HepG2 (cell line): Measurements from ENCODE around the gene SYT11. TPM values are rescaled to one million over a fixed set of nuclear protein-coding genes. Genes with fewer than 3 reads are reported as not detected.
A peak's percentile ranks its signal among the peaks of the same experiment; 100 is the strongest.

Experiments used
- ATAC-seq: fragments of 200-7000 bp; cut with Tn5 transposase; 3 replicates; pipeline ENCODE4 v1.9.1; 2020; ENCODE audit warnings: mild to moderate bottlenecking, moderate library complexity
- BruUV-seq: library from RNA; stranded (reverse); fragments of 400-500 nt; replicated peaks from 2 replicates; lab custom pipeline; 2021; lab: Mats Ljungman, UMichigan
- CTCF ChIA-PET: fragments of 300-600 bp; formaldehyde crosslinking; extraction: SDS; loops from one replicate; lab custom pipeline; 2021; ENCODE audit warnings: low total read pairs, inconsistent platforms, low intra/inter-chr PET ratio; lab: Yijun Ruan, JAX
- POLR2A ChIA-PET: fragments of 350-600 bp; sonication (Branson Sonifier 250); formaldehyde crosslinking; loops from one replicate; lab custom pipeline; 2020; ENCODE audit warnings: antibody characterized with exemption, inconsistent platforms; lab: Yijun Ruan, JAX
- DNase-seq: peaks from one replicate; pipeline ENCODE4 v3.0.0-alpha.2; 2015; ENCODE audit warnings: low spot score
- FAIRE-seq: peaks from 3 replicates; lab custom pipeline; 2011; peaks lifted over from hg19 to GRCh38; lab: Jason Lieb, UNC
- H2AFZ ChIP-seq: one replicate; pipeline ENCODE4 v1.6.1; 2011; ENCODE audit warnings: low read length, inconsistent platforms
- H3K27ac ChIP-seq: fragments of 300-600 bp; 3 replicates; pipeline ENCODE4 v1.8.0; 2011; ENCODE audit warnings: mixed run types, mild to moderate bottlenecking, mixed read lengths, low read length, inconsistent platforms; ENCODE audit not compliant: insufficient read depth; ENCODE audit errors: extremely low read length
- H3K27me3 ChIP-seq, 2 experiments: fragments of 200-600 bp in 1 of 2; 2 replicates in 1 of 2; 3 replicates in 1 of 2; pipeline versions ENCODE4 v1.6.0 to v1.8.0; 2011; ENCODE audit warnings: low read length in 2 of 2, mild to moderate bottlenecking in 2 of 2, moderate library complexity in 2 of 2, inconsistent platforms in 1 of 2; ENCODE audit not compliant: insufficient read depth in 2 of 2, control insufficient read depth in 1 of 2
- H3K36me3 ChIP-seq, 2 experiments: fragments of 200-600 bp in 1 of 2; replicated peaks in 1 of 2; 2 replicates in 1 of 2; 3 replicates in 1 of 2; pipeline versions ENCODE4 v1.5.1 to v1.8.0; 2011; ENCODE audit warnings: low read length in 2 of 2, inconsistent platforms in 1 of 2; ENCODE audit not compliant: insufficient read depth in 2 of 2, control insufficient read depth in 1 of 2
- H3K4me1 ChIP-seq: 2 replicates; pipeline ENCODE4 v1.5.1; 2012; ENCODE audit warnings: low read length, inconsistent platforms; ENCODE audit not compliant: insufficient read depth
- H3K4me2 ChIP-seq: 2 replicates; pipeline ENCODE4 v1.6.0; 2011; ENCODE audit warnings: low read depth, low read length, inconsistent platforms
- H3K4me3 ChIP-seq, 3 experiments: fragments of 200-600 bp in 1 of 3; sonication (generic), shearing (Covaris generic) in 1 of 3; replicated peaks in 1 of 3; 2 replicates each; pipeline ENCODE4 v1.5.1; 2011 to 2016; ENCODE audit warnings: low read length in 3 of 3, inconsistent platforms in 2 of 3, low read depth in 2 of 3, mild to moderate bottlenecking in 2 of 3, control low read depth in 1 of 3, mixed read lengths in 1 of 3; ENCODE audit not compliant: insufficient read depth in 1 of 3
- H3K79me2 ChIP-seq: one replicate; pipeline ENCODE4 v1.6.1; 2011; ENCODE audit warnings: low read length, inconsistent platforms; ENCODE audit not compliant: insufficient read depth
- H3K9ac ChIP-seq: 2 replicates; pipeline ENCODE4 v1.6.0; 2011; ENCODE audit warnings: mild to moderate bottlenecking, low read depth, low read length, inconsistent platforms; ENCODE audit not compliant: insufficient read depth
- H3K9me3 ChIP-seq: 2 replicates; pipeline ENCODE4 v1.5.1; 2012; ENCODE audit warnings: mild to moderate bottlenecking, low read length
- H4K20me1 ChIP-seq: 2 replicates; pipeline ENCODE4 v1.6.0; 2011; ENCODE audit warnings: inconsistent platforms, mild to moderate bottlenecking, low read length, moderate library complexity; ENCODE audit not compliant: insufficient read depth
- EHMT2 ChIP-seq: fragments of 200-600 bp; sonication (generic); IDR thresholded peaks from 2 replicates; pipeline ENCODE4 v1.7.0; 2017; ENCODE audit warnings: antibody characterized with exemption, low read depth, low read length, borderline replicate concordance
- HOXA3 ChIP-seq: sonication (generic); formaldehyde crosslinking; IDR thresholded peaks from 2 replicates; pipeline ENCODE4 v1.5.0; 2020; ENCODE audit warnings: missing genetic modification reagents
- IKZF5 ChIP-seq: IDR thresholded peaks from 2 replicates; pipeline ENCODE4 v1.6.1; 2018; ENCODE audit warnings: missing genetic modification reagents, mild to moderate bottlenecking, missing compliant biosample characterization
- PHF5A ChIP-seq: IDR thresholded peaks from one replicate; pipeline ENCODE4 v1.6.1; 2018; ENCODE audit warnings: low read depth, missing genetic modification reagents; ENCODE audit not compliant: unreplicated experiment
- PHF8 ChIP-seq: sonication (generic); formaldehyde crosslinking; IDR thresholded peaks from 2 replicates; pipeline ENCODE4 v1.5.0; 2020; ENCODE audit warnings: missing genetic modification reagents
- RARG ChIP-seq: sonication (generic); formaldehyde crosslinking; IDR thresholded peaks from 2 replicates; pipeline ENCODE4 v1.4.0; 2020; ENCODE audit warnings: low read depth, mild to moderate bottlenecking, missing genetic modification reagents
- SMC3 ChIP-seq: IDR thresholded peaks from 2 replicates; pipeline ENCODE4 v1.6.1; 2011; ENCODE audit warnings: low read length, improper control_type of control experiment
- STAT5B ChIP-seq: sonication (generic); formaldehyde crosslinking; IDR thresholded peaks from 2 replicates; pipeline ENCODE4 v1.4.0; 2020; ENCODE audit warnings: missing genetic modification reagents
- TARDBP ChIP-seq: sonication (generic); formaldehyde crosslinking; IDR thresholded peaks from 2 replicates; pipeline ENCODE4 v1.8.0; 2022; ENCODE audit warnings: mild to moderate bottlenecking, missing genetic modification reagents
- ZBTB7B ChIP-seq: sonication (generic); formaldehyde crosslinking; IDR thresholded peaks from 2 replicates; pipeline ENCODE4 v1.4.0; 2020; ENCODE audit warnings: missing genetic modification reagents
- ZNF329 ChIP-seq: sonication (generic); formaldehyde crosslinking; IDR thresholded peaks from 2 replicates; pipeline ENCODE4 v1.9.0; 2021; ENCODE audit warnings: low read depth, mild to moderate bottlenecking, missing genetic modification reagents
- ZNF564 ChIP-seq: sonication (generic); formaldehyde crosslinking; IDR thresholded peaks from 2 replicates; pipeline ENCODE4 v1.8.1; 2023; ENCODE audit warnings: mild to moderate bottlenecking, missing genetic modification reagents
- ZNF740 ChIP-seq: sonication (generic); formaldehyde crosslinking; IDR thresholded peaks from 2 replicates; pipeline ENCODE4 v1.4.0; 2020; ENCODE audit warnings: missing genetic modification reagents
- WGBS: methylation state at CpG from one replicate; pipeline ENCODE4 v1.1.6; 2017; ENCODE audit warnings: low lambda C conversion rate; 5-methylcytosine and 5-hydroxymethylcytosine counted together
- in situ Hi-C: cut with HindIII; loops from 2 replicates; pipeline ENCODE4 v1.10.0; 2017; ENCODE audit warnings: low pct_unique_long_range_greater_than_20kb; ENCODE audit not compliant: extremely low pct_ligation_motif_present
- intact Hi-C: fragments of 100-400 bp; cut with micrococcal nuclease; formaldehyde crosslinking; loops from one replicate; pipeline ENCODE4 v1.10.0; 2022; ENCODE audit not compliant: unreplicated experiment
- polyA plus RNA-seq, 8 experiments: library from polyadenylated mRNA; depleted of rRNA in 3 of 8; stranded (reverse) in 7 of 8; unstranded in 1 of 8; fragments of >200 nt; fragmentation: Illumina TruSeq in 4 of 8; extraction: Trizol in 4 of 8; gene quantifications; 2 replicates each; pipeline versions ENCODE4 v1.2.1 to v1.2.3, GENCODE V29; 2011 to 2016; ENCODE audit warnings: low read depth in 4 of 8, missing spikeins in 1 of 8, mixed read lengths in 1 of 8; ENCODE audit not compliant: insufficient read depth in 1 of 8
- total RNA-seq, 5 experiments: library from RNA; depleted of rRNA; stranded (reverse); fragments of >200 nt; fragmentation: Illumina TruSeq; extraction: Trizol; gene quantifications; 2 replicates each; pipeline ENCODE4 v1.2.3, GENCODE V29; 2016; ENCODE audit warnings: low read depth in 1 of 5

Gene SYT11
- total and polyA plus RNA-seq, 2 of the 13 experiments (the other 11 are each of a cell fraction or from before 2014, with no cell fraction given): 0.22 to 0.59 TPM

- peak overlapping the region in 2 of 3 experiments; percentile 34 to 83; a peak in 2 of 6 replicates for H3K4me3 ChIP-seq
- H2AFZ ChIP-seq: no peak overlapping the region
- CTCF ChIA-PET: no interaction called here
- no peaks in the 10 kb centered on the region for H3K9me3 ChIP-seq
- H3K4me1 ChIP-seq: peaks cover 50% of the 10 kb centered on the region
- intact Hi-C loops: no loop called here
- peaks cover 50% of the 10 kb centered on the region for H3K79me2 ChIP-seq
- no peak for TF ChIP-seq ZNF740 (CRISPR knock-in tag)
- TF ChIP-seq EHMT2: no peak
- no peak for TF ChIP-seq HOXA3 (CRISPR knock-in tag)
- TF ChIP-seq PHF8 (CRISPR knock-in tag): no peak
- TF ChIP-seq PHF5A: no peak
- 88% methylated on average over 1 of the region's 1 CpG for WGBS
- H3K9ac ChIP-seq: peak overlapping the region; percentile 16; the same call in 1 of the 2 replicates
- peaks cover 4 to 51% of the 10 kb centered on the region in 2 experiments; a peak in 4 of 5 replicates for H3K36me3 ChIP-seq
- in situ Hi-C loops: loop anchor here (10.0 kb wide), 1 partner anchor 53 kb away; no protein-coding TSS in a partner anchor
- H3K27ac ChIP-seq: no peak overlapping the region
- DNase-seq (no peak), FAIRE-seq (no peak), ATAC-seq (no peak)
- peak overlapping the region; percentile 95 for H3K4me2 ChIP-seq
- POLR2A ChIA-PET: interaction anchor here (0.9 to 3.5 kb wide), 8 partner anchors 8 to 89 kb away, joined by 3 to 28 read pairs (median 6); partner anchors contain the start of genes ARHGEF2 and SSR2
- peaks cover 26% of the 10 kb centered on the region; the same call in 1 of the 2 replicates for H4K20me1 ChIP-seq
- BruUV-seq: no TSS peak
- no peaks in the 10 kb centered on the region; a peak in 1 of 5 replicates for H3K27me3 ChIP-seq
Measured at GRCh38 chr1:155932081-155932480, 72.7 kb downstream of the SYT11 start.

DNA sequence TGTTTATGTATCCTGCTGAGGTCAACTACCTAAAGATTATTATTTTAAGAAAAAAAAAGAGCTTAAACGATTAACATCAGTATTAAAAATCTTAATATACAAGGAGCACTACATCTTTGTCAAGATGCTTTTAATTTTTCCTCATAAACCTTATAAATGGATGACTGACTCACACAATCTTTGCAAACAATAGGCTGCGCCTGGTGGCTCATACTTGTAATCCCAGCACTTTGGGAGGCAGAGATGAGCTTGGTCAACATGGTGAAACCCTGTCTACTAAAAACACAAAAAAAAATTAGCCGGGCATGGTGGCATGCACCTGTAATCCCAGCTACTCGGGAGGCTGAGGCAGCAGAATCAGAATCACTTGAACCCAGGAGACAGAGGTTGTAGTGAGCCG lies 73.1 kb downstream of the SYT11 start:
- H3K4me1 ChIP-seq: peaks cover 50% of the 10 kb centered on the region
- H3K27ac ChIP-seq: no peak overlapping the region
- in situ Hi-C loops (loop anchor here (10.0 kb wide), 1 partner anchor 52 kb away; no protein-coding TSS in a partner anchor), intact Hi-C loops (no loop called here)
- H3K4me2 ChIP-seq: peak overlapping the region; percentile 95
- POLR2A ChIA-PET: interaction anchor here (0.9 to 3.5 kb wide), 7 partner anchors 8 to 88 kb away, joined by 3 to 28 read pairs (median 6); partner anchors contain the start of genes ARHGEF2 and SSR2
- H2AFZ ChIP-seq: no peak overlapping the region
- WGBS: 82% methylated on average over 5 of the region's 5 CpGs
- no peak for FAIRE-seq
- peak overlapping the region; percentile 83 to 98 (median 97); a peak in 4 of 6 replicates for H3K4me3 ChIP-seq
- no peak for ATAC-seq
- peaks cover 50% of the 10 kb centered on the region for H3K79me2 ChIP-seq
- DNase-seq: no peak
- H4K20me1 ChIP-seq: peaks cover 26% of the 10 kb centered on the region; the same call in 1 of the 2 replicates
- no peaks in the 10 kb centered on the region; a peak in 1 of 5 replicates for H3K27me3 ChIP-seq
- H3K9ac ChIP-seq: 0 out of 2 replicates have a peak overlapping the region, but pooled peaks have one; percentile 22
- CTCF ChIA-PET: interaction anchor here (0.7 kb wide), 1 partner anchor 134 kb away, joined by 3 read pairs; no protein-coding TSS in a partner anchor
- no TSS peak for BruUV-seq
- H3K9me3 ChIP-seq: no peaks in the 10 kb centered on the region
- peaks cover 3 to 47% of the 10 kb centered on the region in 2 experiments; a peak in 4 of 5 replicates for H3K36me3 ChIP-seq
- TF ChIP-seq STAT5B: no peak
- no peak for TF ChIP-seq IKZF5 (CRISPR knock-in tag)
- TF ChIP-seq ZNF564 (CRISPR knock-in tag): no peak
- no peak for TF ChIP-seq TARDBP
- no peak for TF ChIP-seq ZBTB7B (CRISPR knock-in tag)
- TF ChIP-seq PHF5A: no peak
- no peak for TF ChIP-seq RARG
- TF ChIP-seq SMC3: no peak
- TF ChIP-seq ZNF329 (CRISPR knock-in tag): no peak
